Measurements from ENCODE around the gene LMAN2. TPM values are rescaled to one million over a fixed set of nuclear protein-coding genes. Genes with fewer than 3 reads are reported as not detected.

The LMAN2 gene
- total RNA-seq, 1 experiment from 2014 or later: 128 TPM

DNA sequence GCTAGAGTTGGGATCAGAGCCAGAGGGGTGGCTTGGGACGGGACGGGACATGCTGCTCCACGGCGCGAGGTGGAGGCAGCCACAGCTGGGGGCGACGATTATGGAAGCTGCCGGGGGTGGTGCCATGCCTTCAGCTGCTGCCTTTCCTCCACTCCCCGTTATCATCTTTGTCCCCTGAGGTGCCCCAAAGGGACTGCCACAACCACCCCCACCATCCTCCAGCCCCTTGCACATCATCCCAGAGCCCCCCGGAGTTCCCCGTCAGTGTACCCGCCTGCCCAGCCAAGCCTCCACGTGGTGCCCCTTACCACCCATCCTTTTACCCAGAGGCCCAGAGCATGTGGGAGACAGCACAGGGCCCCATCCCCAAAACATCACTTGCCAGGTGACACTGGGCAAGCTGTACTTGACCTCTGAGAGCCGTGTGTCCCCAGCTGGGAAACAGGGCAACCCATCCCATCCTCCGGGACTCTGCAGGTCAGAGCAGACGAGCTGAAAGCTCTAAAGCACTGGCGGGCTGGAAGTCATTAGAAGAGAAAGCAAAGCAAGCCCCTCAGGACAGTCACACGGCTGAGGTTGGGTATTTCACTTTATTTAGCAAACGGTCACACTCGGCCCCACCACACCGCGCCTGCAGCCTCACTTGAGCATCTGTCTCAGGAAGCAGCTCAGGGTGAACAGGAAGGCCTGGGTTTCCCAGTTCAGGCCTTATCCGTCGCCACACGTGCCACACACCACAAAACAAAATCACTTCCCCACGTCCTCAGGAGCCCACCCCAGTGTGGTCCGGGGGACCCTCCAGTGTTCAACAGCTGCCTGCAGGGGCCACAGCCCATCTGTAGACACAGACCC, 20.3 kb downstream of the LMAN2 start:
- Histone ChIP-seq H3K4me2 (ENCODE audit: low read length) (no peak overlapping the region), H3K9me3 (ENCODE audit: control insufficient read depth in 1 of 2, insufficient read depth in 1 of 2, low read depth in 1 of 2, low read length in 2 of 2) (no peaks in the 10 kb centered on the region), H3K27ac (ENCODE audit: low read depth, low read length) (no peak overlapping the region), H3K27me3 (ENCODE audit: insufficient read depth, low read length) (no peaks in the 10 kb centered on the region), H2AFZ (ENCODE audit: low read depth, low read length, poor library complexity, severe bottlenecking) (no peak overlapping the region), H3K4me3 (replicated peaks in 1 of 2; ENCODE audit: low read depth in 1 of 2, low read length in 2 of 2) (no peak overlapping the region), H4K20me1 (ENCODE audit: insufficient read depth) (no peaks in the 10 kb centered on the region), H3K36me3 (ENCODE audit: control insufficient read depth in 1 of 2, insufficient read depth in 2 of 2, low read length in 2 of 2) (peaks cover 16 to 23% of the 10 kb centered on the region in 2 experiments; a peak in 3 of 4 replicates), H3K4me1 (ENCODE audit: control insufficient read depth in 1 of 2, insufficient read depth in 2 of 2, low read length in 2 of 2) (peaks cover 1 to 3% of the 10 kb centered on the region in 2 experiments; a peak in 3 of 4 replicates), H3K9me2 (ENCODE audit: insufficient read depth) (no peaks in the 10 kb centered on the region), H3K79me2 (ENCODE audit: insufficient read depth, low read length) (no peaks in the 10 kb centered on the region), H3K9ac (ENCODE audit: low read length) (no peak overlapping the region)
- intact Hi-C loops (cut with micrococcal nuclease): no loop called here
- CTCF ChIA-PET: no interaction called here
- ATAC-seq (no peak), DNase-seq (ENCODE audit: low read depth, low spot score) (no peak)
- RAD21 ChIA-PET (ENCODE audit: low non-redundant PET in 1 of 2, low total read pairs in 2 of 2, uncharacterized antibody in 2 of 2, unreplicated experiment in 2 of 2): no interaction called here
- POLR2A ChIA-PET: no interaction called here
- no TSS peak for BruUV-seq (replicated peaks)
- TF ChIP-seq ELF1 (IDR thresholded peaks at IDR 0.05; ENCODE audit: borderline replicate concordance, low read depth) (no peak), YY1 (IDR thresholded peaks at IDR 0.05; ENCODE audit: extremely low read depth, insufficient replicate concordance, low read depth, low read length) (no peak), SRF (IDR thresholded peaks at IDR 0.05; ENCODE audit: low read depth) (no peak), FOSL1 (IDR thresholded peaks at IDR 0.05; ENCODE audit: low read depth) (no peak)

DNA sequence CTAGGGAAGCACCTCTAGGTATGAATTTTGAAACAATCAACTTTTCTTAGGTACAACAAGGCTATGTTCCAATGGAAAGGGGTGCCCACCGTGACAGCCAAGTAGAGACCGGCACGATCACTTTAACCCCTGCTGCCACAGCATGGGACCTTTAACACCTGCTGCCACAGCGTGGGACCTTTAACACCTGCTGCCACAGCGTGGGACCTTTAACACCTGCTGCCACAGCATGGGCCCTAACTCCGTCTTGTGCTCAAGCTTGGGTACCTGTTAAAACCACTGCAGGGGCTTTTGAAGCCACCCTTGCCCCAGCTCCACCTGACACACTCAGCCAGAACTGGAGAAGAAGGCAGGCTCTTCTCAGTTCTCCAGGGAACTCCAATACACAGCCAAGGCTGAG, 21.6 kb downstream of the LMAN2 start:
- Histone ChIP-seq H2AFZ (ENCODE audit: low read depth, low read length, poor library complexity, severe bottlenecking) (no peak overlapping the region), H3K4me3 (replicated peaks in 1 of 2; ENCODE audit: low read depth in 1 of 2, low read length in 2 of 2) (no peak overlapping the region), H3K9ac (ENCODE audit: low read length) (no peak overlapping the region), H4K20me1 (ENCODE audit: insufficient read depth) (no peaks in the 10 kb centered on the region), H3K4me2 (ENCODE audit: low read length) (no peak overlapping the region), H3K79me2 (ENCODE audit: insufficient read depth, low read length) (no peaks in the 10 kb centered on the region), H3K9me3 (ENCODE audit: control insufficient read depth in 1 of 2, insufficient read depth in 1 of 2, low read depth in 1 of 2, low read length in 2 of 2) (no peaks in the 10 kb centered on the region), H3K27ac (ENCODE audit: low read depth, low read length) (no peak overlapping the region), H3K4me1 (ENCODE audit: control insufficient read depth in 1 of 2, insufficient read depth in 2 of 2, low read length in 2 of 2) (peaks cover 7 to 11% of the 10 kb centered on the region in 2 experiments; a peak in 3 of 4 replicates), H3K27me3 (ENCODE audit: insufficient read depth, low read length) (no peaks in the 10 kb centered on the region), H3K36me3 (ENCODE audit: control insufficient read depth in 1 of 2, insufficient read depth in 2 of 2, low read length in 2 of 2) (peaks cover 12 to 16% of the 10 kb centered on the region in 2 experiments; a peak in 3 of 4 replicates), H3K9me2 (ENCODE audit: insufficient read depth) (no peaks in the 10 kb centered on the region)
- TF ChIP-seq ELF1 (IDR thresholded peaks at IDR 0.05; ENCODE audit: borderline replicate concordance, low read depth) (no peak), TCF7L2 (IDR thresholded peaks at IDR 0.05; ENCODE audit: borderline replicate concordance, extremely low read depth, insufficient read depth, insufficient read length) (no peak), FOSL1 (IDR thresholded peaks at IDR 0.05; ENCODE audit: low read depth) (no peak), ZNF274 (IDR thresholded peaks at IDR 0.05; ENCODE audit: low read depth, low read length) (no peak), CBX3 (IDR thresholded peaks at IDR 0.05; ENCODE audit: low read depth) (no peak), SRF (IDR thresholded peaks at IDR 0.05; ENCODE audit: low read depth) (no peak), RAD21 (IDR thresholded peaks at IDR 0.05; ENCODE audit: low read depth) (no peak), POLR2A (IDR thresholded peaks at IDR 0.05; ENCODE audit: borderline replicate concordance, extremely low read depth, insufficient read depth, insufficient read length) (no peak), ZFX (IDR thresholded peaks at IDR 0.05) (no peak)
- TF ChIP-seq, protein P1, sequence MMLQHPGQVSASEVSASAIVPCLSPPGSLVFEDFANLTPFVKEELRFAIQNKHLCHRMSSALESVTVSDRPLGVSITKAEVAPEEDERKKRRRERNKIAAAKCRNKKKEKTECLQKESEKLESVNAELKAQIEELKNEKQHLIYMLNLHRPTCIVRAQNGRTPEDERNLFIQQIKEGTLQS (IDR thresholded peaks at IDR 0.05): no peak
- ChIA-PET POLR2A (no interaction called here), CTCF (no interaction called here), RAD21 (ENCODE audit: low non-redundant PET in 1 of 2, low total read pairs in 2 of 2, uncharacterized antibody in 2 of 2, unreplicated experiment in 2 of 2) (no interaction called here)
- no peak for DNase-seq (ENCODE audit: low read depth, low spot score)
- ATAC-seq: no peak
- no TSS peak for BruUV-seq (replicated peaks)
- intact Hi-C loops (cut with micrococcal nuclease): no loop called here
